Natural killer cell (primary cell): ENCODE data around the gene TRAFD1. TPM values are rescaled to one million over a fixed set of nuclear protein-coding genes. Genes with fewer than 3 reads are reported as not detected.

ENCODE experiments used
- ATAC-seq, 3 donors: fragments of 150-1000 bp in 2 of 3; fragments of 200-7000 bp in 1 of 3; cut with Tn5 transposase; 1 replicate in 1 of 3; 2 replicates in 2 of 3; pipeline ENCODE4 v1.10.0; 2021; ENCODE audit warnings: mild to moderate bottlenecking in 2 of 3, moderate library complexity in 2 of 3
- DNase-seq, 2 donors: peaks; one replicate each; pipeline versions ENCODE4 v3.0.0 to v3.0.0-alpha.2; 2013 to 2021; ENCODE audit warnings: mixed read lengths in 1 of 2
- H3K27ac ChIP-seq: one replicate; pipeline ENCODE4 v1.5.1; 2013; ENCODE audit warnings: mild to moderate bottlenecking, low read length
- H3K27me3 ChIP-seq: one replicate; pipeline ENCODE4 v1.6.1; 2013; ENCODE audit warnings: low read length; ENCODE audit not compliant: control insufficient read depth, insufficient read depth
- H3K36me3 ChIP-seq: one replicate; pipeline ENCODE4 v1.6.1; 2013; ENCODE audit warnings: low read length; ENCODE audit not compliant: control insufficient read depth, insufficient read depth
- H3K4me1 ChIP-seq: one replicate; pipeline ENCODE4 v1.6.1; 2013; ENCODE audit warnings: low read length; ENCODE audit not compliant: control insufficient read depth, insufficient read depth
- H3K4me3 ChIP-seq: one replicate; pipeline ENCODE4 v1.5.1; 2013; ENCODE audit warnings: low read length
- H3K9me3 ChIP-seq: one replicate; pipeline ENCODE4 v1.6.1; 2013; ENCODE audit warnings: low read length; ENCODE audit not compliant: control insufficient read depth, insufficient read depth
- H3K27ac Mint-ChIP-seq, 2 donors: one replicate each; pipeline ENCODE4 v1.8.0; 2022; ENCODE audit warnings: mild to moderate bottlenecking in 2 of 2, mixed read lengths in 2 of 2, moderate library complexity in 1 of 2
- H3K27me3 Mint-ChIP-seq, 2 donors: one replicate each; pipeline ENCODE4 v1.8.0; 2022; ENCODE audit warnings: low read depth in 2 of 2, mixed read lengths in 2 of 2
- H3K36me3 Mint-ChIP-seq: one replicate; pipeline ENCODE4 v1.8.0; 2022; ENCODE audit warnings: mixed read lengths
- H3K4me1 Mint-ChIP-seq, 2 donors: one replicate each; pipeline ENCODE4 v1.8.0; 2022; ENCODE audit warnings: mixed read lengths in 2 of 2
- H3K4me3 Mint-ChIP-seq: one replicate; pipeline ENCODE4 v1.8.0; 2022; ENCODE audit warnings: mild to moderate bottlenecking, moderate library complexity, mixed read lengths
- H3K9me3 Mint-ChIP-seq, 2 donors: one replicate each; pipeline ENCODE4 v1.8.0; 2022; ENCODE audit warnings: mixed read lengths in 2 of 2
- CTCF ChIP-seq: fragments of 200-600 bp; IDR thresholded peaks from one replicate; pipeline ENCODE4 v1.8.0; 2022; ENCODE audit warnings: antibody characterized with exemption
- WGBS: methylation state at CpG from one replicate; pipeline ENCODE4 v1.1.7; 2013; ENCODE audit warnings: missing lambda C conversion rate; ENCODE audit not compliant: insufficient coverage; 5-methylcytosine and 5-hydroxymethylcytosine counted together
- intact Hi-C: fragments of 100-400 bp; cut with micrococcal nuclease; formaldehyde crosslinking; loops from one replicate; pipeline ENCODE4 v1.14.2; 2022
- total RNA-seq, 4 donors: library from RNA; stranded (reverse); fragments of 120-200 nt in 1 of 4; gene quantifications; one replicate each; pipeline versions ENCODE4 v1.2.3 to v1.2.4, GENCODE V29; 2013 to 2022

Gene TRAFD1
- total RNA-seq, 3 donors from 2014 or later (not counting 1 experiment from before 2014, with no cell fraction given), result 35.8 to 45.3 (median 45.2) TPM

- H3K9me3 Mint-ChIP-seq, result no peaks in the 10 kb centered on the region
- 44% methylated on average over 6 of the region's 7 CpGs for WGBS
- H3K27ac ChIP-seq, result no peak overlapping the region
- intact Hi-C loops, result no loop called here
- no peaks in the 10 kb centered on the region for H3K9me3 ChIP-seq
- ATAC-seq (peak; percentile 36 to 79 (median 45)), DNase-seq (peak in 1 of 2 donors; percentile 29)
- H3K4me3 Mint-ChIP-seq, result no peak overlapping the region
- H3K4me1 ChIP-seq, result peaks cover 5% of the 10 kb centered on the region
- no peak for TF ChIP-seq CTCF
- no peaks in the 10 kb centered on the region for H3K27me3 ChIP-seq
- H3K27me3 Mint-ChIP-seq, result peaks cover 4 to 8% of the 10 kb centered on the region in 2 donors
- H3K36me3 ChIP-seq, result no peaks in the 10 kb centered on the region
- H3K4me1 Mint-ChIP-seq, result peaks cover 0 to 8% of the 10 kb centered on the region in 2 donors
- H3K36me3 Mint-ChIP-seq, result no peaks in the 10 kb centered on the region
- H3K4me3 ChIP-seq, result no peak overlapping the region
- H3K27ac Mint-ChIP-seq, result peak overlapping the region in 1 of 2 donors; percentile 31
These were observed 8.9 kb upstream of the TRAFD1 start for GRCh38 chr12:112116232-112117060.

GRCh38 chr12:112117685-112118084 is 7.7 kb upstream of the TRAFD1 start:
- Histone ChIP-seq H3K4me3 (no peak overlapping the region), H3K27me3 (no peaks in the 10 kb centered on the region), H3K36me3 (no peaks in the 10 kb centered on the region), H3K9me3 (no peaks in the 10 kb centered on the region), H3K4me1 (peaks cover 5% of the 10 kb centered on the region), H3K27ac (no peak overlapping the region)
- Mint-ChIP-seq H3K27ac (no peak overlapping the region), H3K4me1 (peaks cover 0 to 8% of the 10 kb centered on the region in 2 donors), H3K4me3 (no peak overlapping the region), H3K36me3 (no peaks in the 10 kb centered on the region), H3K27me3 (peaks cover 4 to 8% of the 10 kb centered on the region in 2 donors), H3K9me3 (no peaks in the 10 kb centered on the region)
- no peak for TF ChIP-seq CTCF
- DNase-seq (no peak), ATAC-seq (no peak)
- intact Hi-C loops, result no loop called here
- WGBS, result 92% methylated on average over 7 of the region's 8 CpGs

GRCh38 chr12:112121780-112122565 is 3.4 kb upstream of the TRAFD1 start:
- Histone ChIP-seq H3K36me3 (no peaks in the 10 kb centered on the region), H3K4me3 (no peak overlapping the region), H3K4me1 (peaks cover 15% of the 10 kb centered on the region), H3K27ac (no peak overlapping the region), H3K27me3 (no peaks in the 10 kb centered on the region), H3K9me3 (no peaks in the 10 kb centered on the region)
- peaks cover 9 to 10% of the 10 kb centered on the region in 2 donors for H3K4me1 Mint-ChIP-seq
- no peaks in the 10 kb centered on the region for H3K36me3 Mint-ChIP-seq
- TF ChIP-seq CTCF, result no peak
- intact Hi-C loops, result loop anchor here (10.0 kb wide), 2 partner anchors 107 to 177 kb away; partner anchors contain the start of genes ERP29 and TMEM116
- H3K9me3 Mint-ChIP-seq, result no peaks in the 10 kb centered on the region
- DNase-seq (no peak), ATAC-seq (no peak)
- no peak overlapping the region for H3K27ac Mint-ChIP-seq
- 95% methylated on average over 11 of the region's 11 CpGs for WGBS
- no peak overlapping the region for H3K4me3 Mint-ChIP-seq
- peaks cover 4 to 8% of the 10 kb centered on the region in 2 donors for H3K27me3 Mint-ChIP-seq
